HG02938 (cell line): Measurements from ENCODE around the gene ASMTL.

Experiments used
- ATAC-seq: cut with Tn5 transposase; IDR thresholded peaks from one replicate; pipeline ENCODE4 v1.9.1; 2021; ENCODE audit warnings: mild to moderate bottlenecking, moderate library complexity; ENCODE audit not compliant: unreplicated experiment

The ASMTL gene

GRCh38 chrX:1355131-1356046 lies 97.3 kb downstream of the ASMTL start:
- no peak for ATAC-seq

- ATAC-seq, result no peak
These were observed 98.4 kb downstream of the ASMTL start for GRCh38 chrX:1354036-1355019.
